HCT116 (cell line): Measurements from ENCODE around the gene UPF2.

Experiments used
- CEBPB ChIP-seq: IDR thresholded peaks from 2 replicates; pipeline ENCODE4 v1.6.1; 2012; ENCODE audit warnings: low read depth
- CTCF ChIP-seq, 3 experiments: fragments of 200-600 bp in 1 of 3; sonication (generic) in 1 of 3; IDR thresholded peaks in 2 of 3; conservative IDR thresholded peaks in 1 of 3; 2 replicates each; pipeline ENCODE4 v1.5.1; 2012 to 2017; ENCODE audit warnings: low read depth in 2 of 3, low read length in 2 of 3, antibody characterized with exemption in 1 of 3, borderline replicate concordance in 1 of 3, control low read depth in 1 of 3, mild to moderate bottlenecking in 1 of 3, mixed read lengths in 1 of 3, mixed run types in 1 of 3, moderate library complexity in 1 of 3; ENCODE audit not compliant: insufficient read depth in 1 of 3
- EGR1 ChIP-seq: IDR thresholded peaks from 2 replicates; pipeline ENCODE4 v1.6.1; 2012; ENCODE audit warnings: low read depth
- EZH2 ChIP-seq: fragments of 200-600 bp; sonication (generic); IDR thresholded peaks from 2 replicates; pipeline ENCODE4 v1.6.1; 2017; ENCODE audit warnings: antibody characterized with exemption, mixed run types
- EZH2phosphoT487 ChIP-seq: fragments of 200-600 bp; IDR thresholded peaks from 2 replicates; pipeline ENCODE4 v1.6.1; 2018; ENCODE audit warnings: antibody characterized with exemption, borderline replicate concordance
- POLR2A ChIP-seq: IDR thresholded peaks from 2 replicates; pipeline ENCODE4 v1.7.0; 2011; ENCODE audit warnings: borderline replicate concordance; ENCODE audit not compliant: insufficient read depth, insufficient read length; ENCODE audit errors: extremely low read depth
- REST ChIP-seq: IDR thresholded peaks from 2 replicates; pipeline ENCODE4 v1.6.1; 2012; ENCODE audit warnings: low read depth
- SRF ChIP-seq: IDR thresholded peaks from 2 replicates; pipeline ENCODE4 v1.6.1; 2012; ENCODE audit warnings: low read depth
- ZBTB33 ChIP-seq: IDR thresholded peaks from 2 replicates; pipeline ENCODE4 v1.6.1; 2011; ENCODE audit warnings: mild to moderate bottlenecking, low read length, moderate library complexity; ENCODE audit not compliant: insufficient replicate concordance; ENCODE audit errors: extremely low read depth
- TF ChIP-seq, protein P1 (sequence below): IDR thresholded peaks from 2 replicates; pipeline ENCODE4 v1.6.1; 2012
- TF ChIP-seq, protein P2 (sequence below): IDR thresholded peaks from 2 replicates; pipeline ENCODE4 v1.6.1; 2012

DNA sequence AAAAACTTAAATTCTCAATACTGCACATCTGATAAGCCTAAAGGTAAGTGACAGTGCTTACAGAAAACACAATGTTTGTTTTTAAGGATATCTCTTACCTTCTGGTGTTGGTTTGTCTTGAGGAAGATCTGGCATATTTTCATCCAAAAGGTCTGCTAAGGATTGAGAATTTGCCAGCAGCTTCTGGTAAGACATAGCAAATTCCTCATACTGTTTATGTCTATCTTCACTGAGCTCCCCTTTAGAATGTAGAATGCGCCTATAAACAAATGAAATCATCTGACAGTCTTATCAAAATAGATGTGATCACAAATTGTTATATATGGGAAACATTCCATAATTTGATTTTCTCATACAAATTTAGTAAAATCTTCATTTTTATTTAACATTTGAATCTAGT lies 28.7 kb downstream of the UPF2 start:
- no peak for TF ChIP-seq CTCF (IDR thresholded peaks at IDR 0.05 in 2 of 3, conservative IDR thresholded peaks at IDR 0.05 in 1 of 3; ENCODE audit: borderline replicate concordance in 1 of 3, insufficient read depth in 1 of 3, low read depth in 2 of 3, low read length in 2 of 3)
- TF ChIP-seq, protein P1, sequence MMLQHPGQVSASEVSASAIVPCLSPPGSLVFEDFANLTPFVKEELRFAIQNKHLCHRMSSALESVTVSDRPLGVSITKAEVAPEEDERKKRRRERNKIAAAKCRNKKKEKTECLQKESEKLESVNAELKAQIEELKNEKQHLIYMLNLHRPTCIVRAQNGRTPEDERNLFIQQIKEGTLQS, result no peak
- no peak for TF ChIP-seq EZH2
- TF ChIP-seq, protein P2, sequence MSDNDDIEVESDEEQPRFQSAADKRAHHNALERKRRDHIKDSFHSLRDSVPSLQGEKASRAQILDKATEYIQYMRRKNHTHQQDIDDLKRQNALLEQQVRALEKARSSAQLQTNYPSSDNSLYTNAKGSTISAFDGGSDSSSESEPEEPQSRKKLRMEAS, result no peak
- TF ChIP-seq EGR1, result no peak
- TF ChIP-seq SRF, result no peak
- TF ChIP-seq EZH2phosphoT487, result no peak
- TF ChIP-seq REST, result no peak
- TF ChIP-seq CEBPB, result no peak
- TF ChIP-seq ZBTB33, result no peak
- no peak for TF ChIP-seq POLR2A
